Breast epithelium (tissue), 4 donors: ENCODE results near the gene P2RY2. TPM values are rescaled to one million over a fixed set of nuclear protein-coding genes. Genes with fewer than 3 reads are reported as not detected.
"Not testable (repeated sequence)": the region's sequence is repeated elsewhere in the genome, so short reads cannot be mapped to it uniquely, and the experiment has no call there.

ENCODE experiments used
- DNase-seq, 2 donors: peaks; one replicate each; pipeline ENCODE4 v3.0.0-alpha.2; 2019; ENCODE audit warnings: low spot score in 2 of 2
- H3K27ac ChIP-seq, 2 donors: fragments of 200-600 bp; sonication (generic) in 1 of 2; one replicate each; pipeline ENCODE4 v1.5.1; 2016 to 2019; ENCODE audit warnings: mild to moderate bottlenecking in 1 of 2
- H3K27me3 ChIP-seq, 2 donors: fragments of 200-600 bp; sonication (generic) in 1 of 2; one replicate each; pipeline versions ENCODE4 v1.5.1 to v1.6.0; 2017 to 2019; ENCODE audit warnings: control low read depth in 1 of 2, mild to moderate bottlenecking in 1 of 2
- H3K36me3 ChIP-seq: fragments of 200-600 bp; one replicate; pipeline ENCODE4 v1.5.1; 2019
- H3K4me1 ChIP-seq, 2 donors: fragments of 200-600 bp; sonication (generic); one replicate each; pipeline ENCODE4 v1.5.1; 2016 to 2019; ENCODE audit warnings: control low read depth in 1 of 2
- H3K4me3 ChIP-seq, 3 donors: fragments of 200-600 bp; sonication (generic); 1 replicate in 2 of 3; 2 replicates in 1 of 3; pipeline ENCODE4 v1.5.1; 2016 to 2019; ENCODE audit warnings: mild to moderate bottlenecking in 3 of 3, moderate library complexity in 2 of 3
- H3K9me3 ChIP-seq, 2 donors: fragments of 200-600 bp; sonication (generic) in 1 of 2; one replicate each; pipeline ENCODE4 v1.5.1; 2016 to 2019; ENCODE audit warnings: control low read depth in 1 of 2
- POLR2A ChIP-seq: fragments of 450-650 bp; IDR thresholded peaks from one replicate; pipeline ENCODE4 v1.6.1; 2016; ENCODE audit warnings: antibody characterized with exemption, mild to moderate bottlenecking, moderate library complexity
- POLR2AphosphoS5 ChIP-seq, 3 donors: sonication (generic); formaldehyde crosslinking; IDR thresholded peaks; one replicate each; pipeline ENCODE4 v1.6.1; 2017; ENCODE audit warnings: antibody characterized with exemption in 3 of 3
- intact Hi-C: fragments of 100-400 bp; cut with DNase I; formaldehyde crosslinking; loops from one replicate; pipeline ENCODE4 v1.15.1; 2023; ENCODE audit warnings: low total_unique reads
- total RNA-seq, 3 donors: library from RNA; depleted of rRNA; stranded (reverse); fragments of >200 nt; gene quantifications; one replicate each; pipeline ENCODE4 v1.1.0, GENCODE V29; 2016
- TF ChIP-seq, protein P1 (sequence below), 3 donors: fragments of 450-650 bp; IDR thresholded peaks; one replicate each; pipeline ENCODE4 v1.5.1; 2016 to 2017; ENCODE audit warnings: antibody characterized with exemption in 3 of 3, mild to moderate bottlenecking in 3 of 3, moderate library complexity in 3 of 3

P2RY2 gene
- total RNA-seq, 3 donors from 2014 or later, result 0.32 to 7.6 (median 5.2) TPM

DNA sequence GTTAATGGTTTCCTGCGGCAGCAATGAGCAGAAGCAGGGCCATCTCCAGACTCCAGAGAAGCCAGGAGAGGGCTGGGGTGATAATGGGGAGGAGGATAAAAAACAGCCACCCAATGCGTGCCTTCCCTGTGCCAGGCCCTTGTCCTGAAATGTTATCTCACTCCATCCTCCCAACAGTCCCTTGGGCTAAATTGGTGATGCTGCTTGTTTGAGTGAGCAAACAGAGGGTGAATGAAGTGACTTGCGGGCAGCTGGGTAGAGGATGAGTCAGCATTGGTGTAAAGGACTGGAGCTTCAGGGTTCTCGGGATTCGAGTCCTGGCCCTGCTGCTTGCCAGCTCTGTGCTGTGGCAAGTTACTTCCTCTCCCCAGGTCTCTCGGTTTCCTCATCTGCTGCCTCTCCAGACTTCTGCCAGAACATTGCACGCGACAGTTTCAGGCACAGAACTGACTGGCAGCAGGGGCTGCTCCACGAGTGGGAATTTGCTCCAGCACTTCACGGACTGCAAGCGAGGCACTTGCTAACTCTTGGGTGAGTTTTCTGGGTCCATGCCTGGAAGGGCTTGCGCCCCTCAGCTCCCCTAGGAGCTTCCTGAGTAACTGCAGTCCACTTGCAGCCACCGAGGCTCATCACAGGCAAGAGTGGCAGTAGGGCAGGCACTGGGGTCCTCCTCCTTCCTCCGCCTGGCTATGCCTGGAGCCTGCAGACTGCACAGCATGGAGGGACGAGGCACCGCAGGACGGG is 54.0 kb downstream of the P2RY2 start, which contains the start of gene P2RY6:
Gene P2RY6 (plus strand): TSS at position 403 of the 744 bp plus-strand sequence. CDS start 24,181 bp downstream, outside the sequence.
- H3K9me3 ChIP-seq, result no peaks in the 10 kb centered on the region
- H3K36me3 ChIP-seq, result no peaks in the 10 kb centered on the region
- H3K4me1 ChIP-seq, result no peaks in the 10 kb centered on the region
- intact Hi-C loops, result no loop called here
- DNase-seq, result no peak
- H3K4me3 ChIP-seq, result peak within 1 kb of the TSS in 1 of 3 donors; percentile 4
- no peaks in the 10 kb centered on the region for H3K27me3 ChIP-seq
- TF ChIP-seq POLR2AphosphoS5 (IDR thresholded peaks at IDR 0.05), result no peak
- TF ChIP-seq, protein P1, sequence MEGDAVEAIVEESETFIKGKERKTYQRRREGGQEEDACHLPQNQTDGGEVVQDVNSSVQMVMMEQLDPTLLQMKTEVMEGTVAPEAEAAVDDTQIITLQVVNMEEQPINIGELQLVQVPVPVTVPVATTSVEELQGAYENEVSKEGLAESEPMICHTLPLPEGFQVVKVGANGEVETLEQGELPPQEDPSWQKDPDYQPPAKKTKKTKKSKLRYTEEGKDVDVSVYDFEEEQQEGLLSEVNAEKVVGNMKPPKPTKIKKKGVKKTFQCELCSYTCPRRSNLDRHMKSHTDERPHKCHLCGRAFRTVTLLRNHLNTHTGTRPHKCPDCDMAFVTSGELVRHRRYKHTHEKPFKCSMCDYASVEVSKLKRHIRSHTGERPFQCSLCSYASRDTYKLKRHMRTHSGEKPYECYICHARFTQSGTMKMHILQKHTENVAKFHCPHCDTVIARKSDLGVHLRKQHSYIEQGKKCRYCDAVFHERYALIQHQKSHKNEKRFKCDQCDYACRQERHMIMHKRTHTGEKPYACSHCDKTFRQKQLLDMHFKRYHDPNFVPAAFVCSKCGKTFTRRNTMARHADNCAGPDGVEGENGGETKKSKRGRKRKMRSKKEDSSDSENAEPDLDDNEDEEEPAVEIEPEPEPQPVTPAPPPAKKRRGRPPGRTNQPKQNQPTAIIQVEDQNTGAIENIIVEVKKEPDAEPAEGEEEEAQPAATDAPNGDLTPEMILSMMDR (IDR thresholded peaks at IDR 0.05), result no peak
- TF ChIP-seq POLR2A, result no peak
- no peak within 1 kb of the TSS for H3K27ac ChIP-seq

DNA sequence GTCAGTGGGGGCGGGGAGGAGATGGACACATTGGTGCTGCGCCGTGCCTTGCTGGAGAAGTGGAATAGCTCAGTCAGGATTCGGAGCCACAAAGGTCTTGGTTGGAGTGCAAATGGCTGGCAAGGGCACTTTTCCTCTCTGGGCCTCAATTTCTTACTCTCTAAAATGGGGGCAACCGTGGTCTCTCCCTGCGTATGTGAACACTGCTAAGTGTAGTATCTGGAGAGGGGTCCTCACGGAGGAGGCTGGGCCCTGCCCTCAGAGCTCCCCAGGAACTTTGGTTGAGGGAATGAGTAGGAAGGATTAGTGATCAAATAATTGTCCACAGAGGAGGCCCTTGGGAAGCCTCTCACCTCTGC is 54.6 kb downstream of the P2RY2 start:
- Histone ChIP-seq H3K27me3 (no peaks in the 10 kb centered on the region), H3K27ac (no peak overlapping the region), H3K36me3 (no peaks in the 10 kb centered on the region), H3K4me1 (no peaks in the 10 kb centered on the region), H3K4me3 (peak overlapping the region in 1 of 3 donors; percentile 4), H3K9me3 (no peaks in the 10 kb centered on the region)
- intact Hi-C loops, result no loop called here
- DNase-seq, result no peak
- no peak for TF ChIP-seq POLR2A
- TF ChIP-seq, protein P1 (IDR thresholded peaks at IDR 0.05), result no peak
- no peak for TF ChIP-seq POLR2AphosphoS5 (IDR thresholded peaks at IDR 0.05)

DNA sequence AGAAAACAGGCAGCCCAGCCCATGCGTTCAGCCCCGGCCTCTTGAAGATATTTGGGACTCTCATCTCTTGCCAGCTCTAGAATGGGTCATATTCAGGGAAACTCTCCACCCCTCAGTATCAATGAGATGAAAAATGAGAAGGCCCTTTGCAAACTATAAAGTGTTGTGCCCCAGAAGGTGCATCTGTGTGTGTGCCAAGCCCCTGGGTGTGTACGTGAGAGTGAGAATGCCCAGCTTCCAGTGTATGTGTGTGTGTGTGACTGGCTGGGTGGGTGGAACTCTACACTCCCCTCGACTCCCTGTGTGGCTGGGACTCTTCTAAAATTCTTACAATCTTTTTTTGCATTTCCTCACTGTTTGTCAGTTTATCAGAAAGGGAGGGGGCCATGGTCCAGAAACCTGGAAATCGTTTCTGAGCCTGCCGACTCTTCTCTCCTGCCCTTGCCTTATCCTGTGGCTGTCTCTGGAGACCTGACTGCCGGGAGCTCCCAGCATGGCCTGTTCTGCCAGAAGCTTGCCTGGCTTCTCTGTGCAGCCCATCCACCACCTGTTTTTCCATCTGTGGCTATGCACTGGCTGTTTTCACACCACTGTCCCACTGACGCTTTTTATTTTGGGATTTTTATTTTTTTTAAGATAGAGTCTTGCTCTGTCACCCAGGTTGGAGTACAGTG is 55.3 kb downstream of the P2RY2 start:
- Histone ChIP-seq H3K27ac (no peak overlapping the region), H3K4me3 (peak overlapping the region in 1 of 3 donors; percentile 4), H3K36me3 (no peaks in the 10 kb centered on the region), H3K4me1 (no peaks in the 10 kb centered on the region), H3K27me3 (no peaks in the 10 kb centered on the region), H3K9me3 (no peaks in the 10 kb centered on the region)
- intact Hi-C loops, result no loop called here
- no peak for DNase-seq
- TF ChIP-seq POLR2AphosphoS5 (IDR thresholded peaks at IDR 0.05) (no peak), POLR2A (no peak)
- TF ChIP-seq, protein P1 (IDR thresholded peaks at IDR 0.05), result no peak

DNA sequence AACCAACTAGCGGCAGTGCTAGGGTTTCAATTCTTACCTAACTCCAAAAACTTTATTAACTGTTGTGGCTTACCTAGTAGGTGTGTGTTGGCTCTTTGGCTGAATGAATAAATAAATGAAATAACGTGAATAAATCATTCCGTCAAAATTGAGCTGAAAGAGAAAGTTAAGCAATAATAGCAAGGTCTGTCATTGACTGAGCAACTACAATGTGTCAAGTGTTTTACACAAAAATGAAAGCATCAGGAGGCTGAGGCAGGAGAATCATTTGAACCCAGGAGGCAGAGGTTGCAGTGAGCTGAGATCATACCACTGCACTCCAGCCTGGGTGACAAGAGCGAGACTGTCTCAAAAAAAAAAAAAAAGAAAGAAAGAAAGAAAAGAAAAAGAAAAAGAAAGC is 56.1 kb downstream of the P2RY2 start:
- H3K4me1 ChIP-seq, H3K36me3 ChIP-seq, H3K4me3 ChIP-seq, H3K9me3 ChIP-seq, DNase-seq, intact Hi-C loops, H3K27ac ChIP-seq, H3K27me3 ChIP-seq: not testable (repeated sequence)

DNA sequence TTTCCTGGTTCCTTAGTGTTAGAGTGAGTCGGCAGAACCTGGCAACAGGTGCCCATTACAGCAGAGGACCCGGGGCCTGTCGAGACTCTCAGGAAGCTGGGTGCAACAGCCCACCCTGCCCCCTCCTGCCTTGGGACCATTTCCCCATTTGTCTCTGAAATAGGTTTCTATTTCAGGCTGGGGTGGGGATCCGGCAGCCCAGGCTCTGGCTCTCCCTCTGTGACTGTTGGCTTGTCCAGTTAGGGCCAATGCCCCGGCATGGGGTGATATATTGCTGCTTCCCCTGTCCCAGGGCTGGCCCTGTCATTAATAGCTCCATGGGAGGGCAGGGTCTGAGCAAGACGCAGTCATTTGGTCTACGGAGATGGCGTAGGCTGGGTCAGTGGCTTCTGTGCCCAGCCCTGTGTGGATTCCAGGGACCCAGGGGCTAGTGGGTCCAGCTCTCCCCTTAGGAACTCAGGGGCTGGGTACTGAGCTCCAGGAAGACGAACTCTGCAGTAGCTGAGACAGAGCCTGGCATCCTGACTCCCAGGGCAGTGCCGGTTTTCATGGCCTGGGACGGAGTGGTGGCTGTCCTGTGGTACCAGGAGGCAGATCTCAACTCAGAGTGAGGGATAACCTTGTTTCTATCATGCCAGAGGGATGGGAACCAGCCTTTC is 56.8 kb downstream of the P2RY2 start:
- TF ChIP-seq POLR2A, result no peak
- no peak for TF ChIP-seq POLR2AphosphoS5 (IDR thresholded peaks at IDR 0.05)
- TF ChIP-seq, protein P1 (IDR thresholded peaks at IDR 0.05), result no peak
- Histone ChIP-seq H3K27ac (peak overlapping the region in 1 of 2 donors; percentile 32), H3K27me3 (no peaks in the 10 kb centered on the region), H3K36me3 (no peaks in the 10 kb centered on the region), H3K4me3 (no peak overlapping the region), H3K4me1 (no peaks in the 10 kb centered on the region), H3K9me3 (no peaks in the 10 kb centered on the region)
- no peak for DNase-seq
- intact Hi-C loops, result no loop called here
